H1 (cell line): Measurements from ENCODE around the gene KRABD2.
A peak's percentile ranks its signal among the peaks of the same experiment; 100 is the strongest.

Experiments
- CTCF ChIA-PET: fragments of 300-600 bp; sonication (Branson Sonifier 250); formaldehyde crosslinking; loops from one replicate; lab custom pipeline; 2021; ENCODE audit not compliant: partially characterized antibody; lab: Charles Lee
- POLR2A ChIA-PET: fragments of 300-600 bp; sonication (Branson Sonifier 250); formaldehyde crosslinking; loops from one replicate; lab custom pipeline; 2021; ENCODE audit warnings: inconsistent platforms; ENCODE audit not compliant: partially characterized antibody; lab: Charles Lee
- DNase-seq, 2 experiments: peaks; one replicate each; pipeline versions ENCODE4 v3.0.0 to v3.0.0-alpha.2; 2010 to 2022; ENCODE audit warnings: low spot score in 2 of 2, low read depth in 1 of 2, mixed read lengths in 1 of 2
- FAIRE-seq: peaks from 2 replicates; lab custom pipeline; 2011; peaks lifted over from hg19 to GRCh38; lab: Jason Lieb, UNC
- H2AFZ ChIP-seq: 2 replicates; pipeline ENCODE4 v1.8.1; 2012; ENCODE audit warnings: low read length, inconsistent platforms
- H2AK5ac ChIP-seq: 2 replicates; pipeline ENCODE4 v1.6.1; 2013; ENCODE audit warnings: low read depth, low read length
- H2BK120ac ChIP-seq: replicated peaks from 2 replicates; pipeline ENCODE3; 2013; ENCODE audit warnings: low read depth, low read length, inconsistent platforms
- H2BK12ac ChIP-seq: 2 replicates; pipeline ENCODE4 v1.6.1; 2013; ENCODE audit warnings: low read depth, low read length
- H2BK15ac ChIP-seq: 2 replicates; pipeline ENCODE4 v1.6.1; 2013; ENCODE audit warnings: low read length
- H2BK20ac ChIP-seq: 2 replicates; pipeline ENCODE4 v1.6.1; 2013; ENCODE audit warnings: low read length
- H2BK5ac ChIP-seq: 2 replicates; pipeline ENCODE4 v1.6.1; 2013; ENCODE audit warnings: low read depth, low read length
- H3K14ac ChIP-seq: 2 replicates; pipeline ENCODE4 v1.6.1; 2013; ENCODE audit warnings: inconsistent platforms; ENCODE audit not compliant: insufficient read length
- H3K18ac ChIP-seq: 2 replicates; pipeline ENCODE4 v1.6.1; 2013; ENCODE audit warnings: low read length; ENCODE audit errors: extremely low read depth
- H3K23ac ChIP-seq: 2 replicates; pipeline ENCODE4 v1.6.1; 2013; ENCODE audit warnings: inconsistent platforms; ENCODE audit not compliant: insufficient read length
- H3K23me2 ChIP-seq: 2 replicates; pipeline ENCODE4 v1.6.1; 2013; ENCODE audit warnings: low read depth, low read length
- H3K27ac ChIP-seq: 2 replicates; pipeline ENCODE4 v1.6.1; 2011; ENCODE audit warnings: low read depth, low read length, inconsistent platforms
- H3K27me3 ChIP-seq, 4 experiments: replicated peaks in 1 of 4; 1 replicate in 1 of 4; 2 replicates in 3 of 4; pipeline versions ENCODE4 v1.6.1 to v1.8.1; 2011 to 2013; ENCODE audit warnings: low read length in 3 of 4, mild to moderate bottlenecking in 3 of 4, inconsistent platforms in 2 of 4, mixed read lengths in 2 of 4, moderate library complexity in 1 of 4; ENCODE audit not compliant: control insufficient read depth in 3 of 4, insufficient read depth in 3 of 4; ENCODE audit errors: extremely low read depth in 1 of 4
- H3K36me3 ChIP-seq, 4 experiments: 2 replicates each; pipeline versions ENCODE4 v1.6.1 to v1.8.1; 2011 to 2013; ENCODE audit warnings: mild to moderate bottlenecking in 4 of 4, low read length in 3 of 4, moderate library complexity in 2 of 4, control low read depth in 1 of 4, inconsistent platforms in 1 of 4; ENCODE audit not compliant: insufficient read depth in 4 of 4, control insufficient read depth in 2 of 4
- H3K4ac ChIP-seq: replicated peaks from 2 replicates; pipeline ENCODE3; 2013; ENCODE audit warnings: low read length, low read depth, mixed read lengths, inconsistent platforms; ENCODE audit not compliant: insufficient read length
- H3K4me1 ChIP-seq, 4 experiments: replicated peaks in 1 of 4; 1 replicate in 1 of 4; 2 replicates in 3 of 4; pipeline versions ENCODE4 v1.6.1 to v1.8.1; 2011 to 2013; ENCODE audit warnings: low read length in 3 of 4, inconsistent platforms in 2 of 4, mixed read lengths in 1 of 4; ENCODE audit not compliant: insufficient read depth in 4 of 4, control insufficient read depth in 3 of 4
- H3K4me2 ChIP-seq, 2 experiments: 2 replicates each; pipeline versions ENCODE4 v1.6.1 to v1.8.1; 2011 to 2013; ENCODE audit warnings: low read depth in 2 of 2, low read length in 2 of 2, control low read depth in 1 of 2, inconsistent platforms in 1 of 2, mild to moderate bottlenecking in 1 of 2; ENCODE audit not compliant: insufficient read depth in 1 of 2
- H3K4me3 ChIP-seq, 4 experiments: fragments of 200-600, 300-600 bp in 1 of 4; sonication (generic), shearing (Covaris generic), sonication (Bioruptor Twin) in 1 of 4; 2 replicates each; pipeline versions ENCODE4 v1.5.1 to v1.8.1; 2011 to 2016; ENCODE audit warnings: low read length in 4 of 4, low read depth in 3 of 4, control low read depth in 2 of 4, inconsistent platforms in 2 of 4, mild to moderate bottlenecking in 2 of 4, mixed read lengths in 1 of 4, moderate library complexity in 1 of 4; ENCODE audit not compliant: insufficient read depth in 2 of 4; ENCODE audit errors: extremely low read depth in 1 of 4
- H3K56ac ChIP-seq: replicated peaks from 2 replicates; pipeline ENCODE3; 2013; ENCODE audit warnings: low read depth, mild to moderate bottlenecking, mixed read lengths, low read length, inconsistent platforms; ENCODE audit not compliant: insufficient read length
- H3K79me1 ChIP-seq: 2 replicates; pipeline ENCODE4 v1.6.1; 2013; ENCODE audit warnings: low read depth, low read length, control low read depth
- H3K79me2 ChIP-seq, 2 experiments: 2 replicates each; pipeline versions ENCODE4 v1.6.1 to v1.8.1; 2012 to 2013; ENCODE audit warnings: low read length in 2 of 2, mild to moderate bottlenecking in 2 of 2, inconsistent platforms in 1 of 2; ENCODE audit not compliant: insufficient read depth in 2 of 2, control insufficient read depth in 1 of 2
- H3K9ac ChIP-seq, 4 experiments: replicated peaks in 1 of 4; 1 replicate in 1 of 4; 2 replicates in 3 of 4; pipeline versions ENCODE4 v1.6.1 to v1.8.1; 2011 to 2013; ENCODE audit warnings: low read depth in 3 of 4, low read length in 3 of 4, control low read depth in 2 of 4, mild to moderate bottlenecking in 2 of 4, moderate library complexity in 2 of 4, inconsistent platforms in 1 of 4; ENCODE audit errors: extremely low read depth in 1 of 4
- H3K9me3 ChIP-seq, 2 experiments: 2 replicates each; pipeline versions ENCODE4 v1.6.1 to v1.8.1; 2012 to 2013; ENCODE audit warnings: mild to moderate bottlenecking in 2 of 2, moderate library complexity in 2 of 2, control low read depth in 1 of 2, inconsistent platforms in 1 of 2, low read depth in 1 of 2, low read length in 1 of 2, mixed read lengths in 1 of 2; ENCODE audit not compliant: insufficient read depth in 2 of 2
- H4K20me1 ChIP-seq, 2 experiments: replicated peaks in 1 of 2; 2 replicates each; pipeline versions ENCODE3 to v1.8.1; 2011 to 2013; ENCODE audit warnings: inconsistent platforms in 2 of 2, low read length in 2 of 2, mild to moderate bottlenecking in 1 of 2; ENCODE audit not compliant: insufficient read depth in 2 of 2, control insufficient read depth in 1 of 2
- H4K5ac ChIP-seq: 2 replicates; pipeline ENCODE4 v1.6.1; 2013; ENCODE audit warnings: low read length, low read depth, mixed read lengths, inconsistent platforms; ENCODE audit not compliant: insufficient read length
- H4K8ac ChIP-seq: 2 replicates; pipeline ENCODE4 v1.8.0; 2013; ENCODE audit warnings: mild to moderate bottlenecking, moderate library complexity, low read length, inconsistent platforms; ENCODE audit not compliant: insufficient read depth; ENCODE audit errors: extremely low read depth
- H4K91ac ChIP-seq: replicated peaks from 2 replicates; pipeline ENCODE3; 2013; ENCODE audit warnings: low read length, mixed read lengths, inconsistent platforms; ENCODE audit not compliant: insufficient read length
- ASH2L ChIP-seq: fragments of 200-600, 300-600 bp; sonication (generic); IDR thresholded peaks from one replicate; pipeline ENCODE4 v1.7.1; 2017; ENCODE audit warnings: low read length
- POLR2A ChIP-seq, 2 experiments: IDR thresholded peaks; 1 replicate in 1 of 2; 2 replicates in 1 of 2; pipeline ENCODE4 v1.6.1; 2011; ENCODE audit warnings: low read depth in 2 of 2, low read length in 2 of 2, mild to moderate bottlenecking in 2 of 2; ENCODE audit errors: control extremely low read depth in 1 of 2
- WGBS, 2 experiments: shearing (Covaris generic) in 1 of 2; methylation state at CpG; one replicate each; pipeline versions ENCODE4 v1.1.6 to v1.1.7; 2013 to 2015; ENCODE audit warnings: low lambda C conversion rate in 2 of 2, mixed read lengths in 2 of 2, inconsistent platforms in 1 of 2, low coverage in 1 of 2, missing lambda C conversion rate in 1 of 2; ENCODE audit not compliant: insufficient replicate concordance in 2 of 2, insufficient coverage in 1 of 2, insufficient read length in 1 of 2; ENCODE audit errors: extremely low coverage in 1 of 2, missing lambda C conversion rate in 1 of 2; 5-methylcytosine and 5-hydroxymethylcytosine counted together

The KRABD2 gene

DNA sequence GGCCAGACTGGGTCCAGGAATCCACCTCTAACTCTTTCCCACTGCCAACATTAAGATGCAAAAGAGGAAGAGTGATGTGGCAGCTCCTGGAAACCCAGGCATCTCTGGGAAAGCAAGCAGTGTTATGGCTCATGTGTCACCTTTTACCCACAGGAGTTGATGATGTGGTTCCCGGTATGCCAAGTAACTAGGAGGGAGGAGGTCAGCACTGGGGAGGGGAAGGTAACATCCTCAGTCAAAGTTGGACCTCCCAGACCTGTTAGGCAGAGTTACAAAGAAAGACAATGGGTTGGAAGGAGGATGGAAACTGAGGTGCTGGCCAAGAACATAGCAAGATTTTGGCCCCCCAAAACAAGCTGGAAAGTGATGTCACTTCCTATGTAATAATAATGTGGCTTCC is 11.4 kb downstream of the KRABD2 start:
- Histone ChIP-seq H3K36me3 (peaks cover 10 to 20% (median 14%) of the 10 kb centered on the region in 4 experiments), H3K79me1 (no peaks in the 10 kb centered on the region), H4K5ac (no peak overlapping the region), H3K9me3 (no peaks in the 10 kb centered on the region), H3K23ac (no peak overlapping the region), H2BK12ac (no peak overlapping the region), H2AFZ (no peak overlapping the region), H4K8ac (no peak overlapping the region), H3K4me3 (no peak overlapping the region), H4K20me1 (no peaks in the 10 kb centered on the region), H2BK120ac (no peak overlapping the region), H3K18ac (no peak overlapping the region), H3K27me3 (no peaks in the 10 kb centered on the region), H2BK15ac (no peak overlapping the region), H3K23me2 (no peaks in the 10 kb centered on the region), H3K4me2 (no peak overlapping the region), H3K9ac (no peak overlapping the region), H2BK5ac (no peak overlapping the region), H3K4me1 (no peaks in the 10 kb centered on the region), H2BK20ac (no peak overlapping the region), H3K27ac (no peak overlapping the region), H3K14ac (no peak overlapping the region), H4K91ac (no peak overlapping the region), H3K4ac (no peak overlapping the region), H2AK5ac (no peak overlapping the region), H3K56ac (no peak overlapping the region), H3K79me2 (no peaks in the 10 kb centered on the region)
- no peak for FAIRE-seq
- no peak for DNase-seq
- WGBS, 2 experiments, result 100% methylated on average over 1 of the region's 1 CpG; no CpG with 5 or more reads in 1 of the 2 experiments
- POLR2A ChIA-PET, result interaction anchor here (0.6 to 3.4 kb wide), 5 partner anchors 8 to 1638 kb away, joined by 3 to 23 read pairs (median 3); partner anchors contain the start of gene KRABD2
- TF ChIP-seq POLR2A (IDR thresholded peaks at IDR 0.05; ENCODE audit: control extremely low read depth in 1 of 2, low read depth in 2 of 2, low read length in 2 of 2) (peak in 1 of 2 experiments; percentile 18; a peak in 1 of 3 replicates), ASH2L (no peak)
- CTCF ChIA-PET, result interaction anchor here (1.2 kb wide), 1 partner anchor 10 kb away, joined by 4 read pairs; no protein-coding TSS in a partner anchor
